Putamen (tissue), 1 donor: ENCODE measurements around the gene C12orf57.

Experiments used
- DNase-seq: peaks from one replicate; pipeline ENCODE4 v3.0.0-alpha.2; 2016; ENCODE audit warnings: low spot score

Gene C12orf57

GRCh38 chr12:6953442-6954315, 9.9 kb downstream of the C12orf57 start:
- DNase-seq = no peak

- DNase-seq = no peak
Observed at GRCh38 chr12:6954316-6955107, 10.7 kb downstream of the C12orf57 start.

GRCh38 chr12:6955108-6956020, 11.5 kb downstream of the C12orf57 start:
- DNase-seq = no peak

DNA sequence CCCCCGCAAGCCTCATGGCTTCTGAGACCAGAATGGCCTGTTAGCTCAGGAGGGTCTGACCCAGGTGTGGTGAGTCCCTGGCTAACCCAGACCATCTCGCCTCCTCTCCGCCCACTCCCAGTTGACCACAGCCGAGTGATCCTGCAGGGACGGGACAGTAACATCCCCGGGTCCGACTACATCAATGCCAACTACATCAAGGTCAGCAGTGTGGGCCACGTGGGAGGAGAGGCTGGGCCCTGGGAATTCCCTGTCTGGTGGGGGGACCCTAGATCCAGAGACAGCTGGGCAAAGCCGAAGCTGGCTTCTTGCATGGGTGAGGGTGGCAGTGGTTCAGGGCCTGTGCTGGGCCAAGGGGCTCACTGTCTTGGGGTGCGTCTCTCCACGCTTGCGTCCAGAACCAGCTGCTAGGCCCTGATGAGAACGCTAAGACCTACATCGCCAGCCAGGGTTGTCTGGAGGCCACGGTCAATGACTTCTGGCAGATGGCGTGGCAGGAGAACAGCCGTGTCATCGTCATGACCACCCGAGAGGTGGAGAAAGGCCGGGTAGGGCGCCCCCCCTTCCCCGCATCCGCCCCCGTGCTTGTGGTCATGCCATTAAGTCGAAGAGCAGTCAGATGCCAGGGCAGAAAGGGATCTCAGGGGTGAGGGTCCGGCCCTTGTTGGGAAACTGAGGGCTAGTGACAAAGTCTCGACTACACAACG, 12.4 kb downstream of the C12orf57 start:
- no peak for DNase-seq

GRCh38 chr12:6957151-6957701, 13.4 kb downstream of the C12orf57 start:
- no peak for DNase-seq

GRCh38 chr12:6957741-6958608, 14.2 kb downstream of the C12orf57 start:
- DNase-seq = no peak

DNA sequence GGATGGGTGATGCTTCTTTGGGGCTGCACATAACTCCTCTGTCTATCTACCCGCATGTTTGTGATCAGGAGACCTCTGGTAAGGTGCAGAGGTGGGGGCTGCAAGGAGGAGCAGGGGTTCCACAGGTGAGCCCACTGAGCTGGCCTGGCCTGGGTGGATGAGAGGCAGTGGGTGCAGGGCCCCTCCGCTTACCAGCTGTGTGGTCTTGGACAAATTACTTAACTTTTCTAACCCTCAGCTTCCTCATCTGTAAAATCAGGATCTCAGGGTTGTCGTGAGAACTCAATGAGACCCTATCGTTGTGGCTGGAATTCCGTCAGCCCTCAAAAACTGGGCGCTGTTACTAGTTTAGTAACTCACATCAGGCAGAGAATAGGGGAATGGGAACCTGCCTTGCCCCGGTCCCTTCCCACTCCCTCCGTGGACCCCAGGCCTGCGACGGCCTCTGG, 14.8 kb downstream of the C12orf57 start:
- no peak for DNase-seq

GRCh38 chr12:6959058-6959804, 15.4 kb downstream of the C12orf57 start:
- DNase-seq = no peak

GRCh38 chr12:6959805-6960592, 16.2 kb downstream of the C12orf57 start:
- DNase-seq = no peak

GRCh38 chr12:6960593-6961277, 16.9 kb downstream of the C12orf57 start:
- DNase-seq = no peak

DNA sequence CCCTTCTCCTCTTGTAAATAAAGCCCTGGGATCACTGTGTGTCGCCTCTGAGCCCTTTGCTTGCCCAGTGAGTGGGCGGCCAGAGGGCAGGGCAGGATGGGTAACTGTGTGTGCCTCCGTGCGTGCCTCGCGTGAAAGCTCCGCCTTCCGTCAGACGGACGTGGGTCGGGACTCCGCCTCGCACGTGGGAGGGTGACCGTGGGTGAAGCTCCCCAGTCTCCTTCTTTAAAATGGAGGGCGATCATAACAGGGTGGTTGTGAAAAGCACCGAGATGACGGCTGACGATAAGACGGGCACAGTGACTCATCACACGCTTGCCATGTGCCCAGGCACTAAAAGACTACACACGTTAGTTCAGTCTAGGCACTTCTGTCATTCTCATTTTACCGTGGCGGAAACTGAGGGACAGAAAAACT, 17.5 kb downstream of the C12orf57 start:
- DNase-seq = peak; percentile 70

GRCh38 chr12:6961695-6962284, 18.0 kb downstream of the C12orf57 start:
- DNase-seq = no peak

- DNase-seq = no peak
Observed at GRCh38 chr12:6962285-6963015, 18.6 kb downstream of the C12orf57 start.

- DNase-seq = no peak
Observed at GRCh38 chr12:6963016-6963731, 19.4 kb downstream of the C12orf57 start.

- DNase-seq = no peak
Observed at GRCh38 chr12:6963791-6964413, 20.1 kb downstream of the C12orf57 start.

- DNase-seq = no peak
Observed at GRCh38 chr12:6964605-6965025, 20.8 kb downstream of the C12orf57 start.
